ENCODE measurements around the gene KCNMA1.

Gene KCNMA1

GRCh38 chr10:77561991-77562390 is 75.6 kb downstream of the KCNMA1 start:
- H3K27ac ChIP-seq, result no peak overlapping the region
- H3K4me3 ChIP-seq (ENCODE audit: low read depth in 1 of 2, low read length in 1 of 2), result no peak overlapping the region
- TF ChIP-seq CTCF (IDR thresholded peaks at IDR 0.05), result no peak
- H3K27me3 ChIP-seq, result peaks cover 24% of the 10 kb centered on the region
- no peaks in the 10 kb centered on the region for H3K36me3 ChIP-seq
- H3K4me1 ChIP-seq (ENCODE audit: control insufficient read depth in 1 of 2, insufficient read depth in 1 of 2, low read depth in 1 of 2, low read length in 1 of 2), result peaks cover 10 to 18% of the 10 kb centered on the region in 2 experiments
- H3K9me3 ChIP-seq, result no peaks in the 10 kb centered on the region

GRCh38 chr10:77560471-77560870 is 77.1 kb downstream of the KCNMA1 start:
- no peaks in the 10 kb centered on the region for H3K36me3 ChIP-seq

GRCh38 chr10:77560052-77560451 is 77.6 kb downstream of the KCNMA1 start:
- peaks cover 5% of the 10 kb centered on the region for H3K27me3 ChIP-seq
- no peak overlapping the region for H3K27ac ChIP-seq
- no peak for TF ChIP-seq CTCF (IDR thresholded peaks at IDR 0.05)
- H3K36me3 ChIP-seq, result no peaks in the 10 kb centered on the region
- H3K4me3 ChIP-seq (ENCODE audit: low read depth in 1 of 2, low read length in 1 of 2), result no peak overlapping the region
- H3K4me1 ChIP-seq (ENCODE audit: control insufficient read depth in 1 of 2, insufficient read depth in 1 of 2, low read depth in 1 of 2, low read length in 1 of 2), result peaks cover 27 to 38% of the 10 kb centered on the region in 2 experiments
- no peaks in the 10 kb centered on the region for H3K9me3 ChIP-seq

More at GRCh38 chr10:77560471-77560870, 77.1 kb downstream of the KCNMA1 start:
- Histone ChIP-seq H3K4me1 (ENCODE audit: control insufficient read depth in 1 of 2, insufficient read depth in 1 of 2, low read depth in 1 of 2, low read length in 1 of 2) (peaks cover 23 to 33% of the 10 kb centered on the region in 2 experiments), H3K27ac (no peak overlapping the region), H3K9me3 (no peaks in the 10 kb centered on the region), H3K4me3 (ENCODE audit: low read depth in 1 of 2, low read length in 1 of 2) (no peak overlapping the region), H3K27me3 (peaks cover 9% of the 10 kb centered on the region)
- TF ChIP-seq CTCF (IDR thresholded peaks at IDR 0.05), result no peak

GRCh38 chr10:77556990-77557601 is 80.5 kb downstream of the KCNMA1 start:
- Histone ChIP-seq H3K27ac (peak overlapping the region; percentile 87), H3K9me3 (no peaks in the 10 kb centered on the region), H3K4me1 (ENCODE audit: control insufficient read depth in 1 of 2, insufficient read depth in 1 of 2, low read depth in 1 of 2, low read length in 1 of 2) (peaks cover 44 to 59% of the 10 kb centered on the region in 2 experiments), H3K4me3 (ENCODE audit: low read depth in 1 of 2, low read length in 1 of 2) (no peak overlapping the region), H3K27me3 (no peaks in the 10 kb centered on the region), H3K36me3 (no peaks in the 10 kb centered on the region)
- no peak for TF ChIP-seq CTCF (IDR thresholded peaks at IDR 0.05)

- no peaks in the 10 kb centered on the region for H3K27me3 ChIP-seq
Measured at GRCh38 chr10:77555591-77556212, 81.9 kb downstream of the KCNMA1 start.

More at GRCh38 chr10:77555591-77556212, 81.9 kb downstream of the KCNMA1 start:
- TF ChIP-seq CTCF (IDR thresholded peaks at IDR 0.05), result no peak
- peaks cover 43 to 63% of the 10 kb centered on the region in 2 experiments for H3K4me1 ChIP-seq (ENCODE audit: control insufficient read depth in 1 of 2, insufficient read depth in 1 of 2, low read depth in 1 of 2, low read length in 1 of 2)
- no peaks in the 10 kb centered on the region for H3K9me3 ChIP-seq
- no peaks in the 10 kb centered on the region for H3K36me3 ChIP-seq
- peak overlapping the region in 1 of 2 experiments; percentile 4 for H3K4me3 ChIP-seq (ENCODE audit: low read depth in 1 of 2, low read length in 1 of 2)
- H3K27ac ChIP-seq, result peak overlapping the region; percentile 87
